PC-9 (cell line): ENCODE data around the gene MIA. TPM values are rescaled to one million over a fixed set of nuclear protein-coding genes. Genes with fewer than 3 reads are reported as not detected.

Experiments used
- BruUV-seq: library from RNA; stranded (reverse); fragments of 400-500 nt; replicated peaks from 2 replicates; lab custom pipeline; 2021; lab: Mats Ljungman, UMichigan
- CTCF ChIA-PET: fragments of 300-600 bp; sonication (Branson Sonifier 250); formaldehyde crosslinking; loops from one replicate; lab custom pipeline; 2022; ENCODE audit warnings: antibody characterized with exemption; lab: Charles Lee
- POLR2A ChIA-PET: fragments of 300-600 bp; sonication (Branson Sonifier 250); formaldehyde crosslinking; loops from one replicate; lab custom pipeline; 2022; ENCODE audit warnings: antibody characterized with exemption; ENCODE audit not compliant: unreplicated experiment; lab: Charles Lee
- DNase-seq, 2 experiments: peaks; one replicate each; pipeline versions ENCODE4 v3.0.0 to v3.0.0-alpha.2; 2015 to 2022; ENCODE audit warnings: mixed read lengths in 1 of 2
- H2AFZ ChIP-seq: fragments of 200-600 bp; sonication (generic); 2 replicates; pipeline ENCODE4 v1.8.1; 2017; ENCODE audit warnings: antibody characterized with exemption
- H3F3A ChIP-seq: fragments of 200-600 bp; sonication (generic); 2 replicates; pipeline ENCODE4 v1.8.1; 2017; ENCODE audit warnings: antibody characterized with exemption, mild to moderate bottlenecking, low read depth; ENCODE audit not compliant: insufficient read depth
- H3K27ac ChIP-seq: fragments of 200-600 bp; sonication (generic); 2 replicates; pipeline ENCODE4 v1.6.1; 2016; ENCODE audit warnings: mixed run types
- H3K27me3 ChIP-seq: fragments of 200-600 bp; sonication (generic); 2 replicates; pipeline ENCODE4 v1.6.1; 2016; ENCODE audit warnings: low read depth, mixed run types; ENCODE audit not compliant: insufficient read depth
- H3K36me3 ChIP-seq: fragments of 200-600 bp; sonication (generic); 2 replicates; pipeline ENCODE4 v1.6.1; 2016; ENCODE audit warnings: low read depth, mixed run types
- H3K4me1 ChIP-seq: fragments of 200-600 bp; sonication (generic); replicated peaks from 2 replicates; pipeline ENCODE4 v1.6.1; 2016; ENCODE audit warnings: mixed run types; ENCODE audit not compliant: insufficient read depth
- H3K4me2 ChIP-seq: fragments of 200-600 bp; sonication (generic); 2 replicates; pipeline ENCODE4 v1.6.1; 2017; ENCODE audit warnings: mixed run types
- H3K4me3 ChIP-seq: fragments of 200-600 bp; sonication (generic); 2 replicates; pipeline ENCODE4 v1.6.1; 2016; ENCODE audit warnings: mixed run types
- H3K79me2 ChIP-seq: fragments of 200-600 bp; sonication (generic); 2 replicates; pipeline ENCODE4 v1.6.1; 2017; ENCODE audit warnings: low read depth, mixed run types
- H3K9me2 ChIP-seq: fragments of 200-600 bp; sonication (generic); 2 replicates; pipeline ENCODE4 v1.8.1; 2017; ENCODE audit warnings: mild to moderate bottlenecking; ENCODE audit not compliant: insufficient read depth
- H3K9me3 ChIP-seq: fragments of 200-600 bp; sonication (generic); 2 replicates; pipeline ENCODE4 v1.8.1; 2016; ENCODE audit warnings: low read depth; ENCODE audit not compliant: insufficient read depth
- H4K20me1 ChIP-seq: fragments of 200-600 bp; sonication (generic); 2 replicates; pipeline ENCODE4 v1.8.1; 2017; ENCODE audit not compliant: insufficient read depth
- CTCF ChIP-seq: fragments of 200-600 bp; sonication (generic); conservative IDR thresholded peaks from 2 replicates; pipeline ENCODE4 v1.6.1; 2017; ENCODE audit warnings: mixed run types, antibody characterized with exemption, mild to moderate bottlenecking, moderate library complexity
- EZH2 ChIP-seq: fragments of 200-600 bp; sonication (generic); IDR thresholded peaks from 2 replicates; pipeline ENCODE4 v1.8.0; 2017; ENCODE audit warnings: antibody characterized with exemption, low read depth
- intact Hi-C: fragments of 100-400 bp; cut with micrococcal nuclease; formaldehyde crosslinking; loops from one replicate; pipeline ENCODE4 v1.10.0; 2022; ENCODE audit not compliant: unreplicated experiment
- total RNA-seq: library from RNA; stranded (reverse); gene quantifications from 2 replicates; pipeline ENCODE4 v1.2.3, GENCODE V29; 2021

MIA gene
- total RNA-seq, 1 experiment from 2014 or later = 2.7 TPM

DNA sequence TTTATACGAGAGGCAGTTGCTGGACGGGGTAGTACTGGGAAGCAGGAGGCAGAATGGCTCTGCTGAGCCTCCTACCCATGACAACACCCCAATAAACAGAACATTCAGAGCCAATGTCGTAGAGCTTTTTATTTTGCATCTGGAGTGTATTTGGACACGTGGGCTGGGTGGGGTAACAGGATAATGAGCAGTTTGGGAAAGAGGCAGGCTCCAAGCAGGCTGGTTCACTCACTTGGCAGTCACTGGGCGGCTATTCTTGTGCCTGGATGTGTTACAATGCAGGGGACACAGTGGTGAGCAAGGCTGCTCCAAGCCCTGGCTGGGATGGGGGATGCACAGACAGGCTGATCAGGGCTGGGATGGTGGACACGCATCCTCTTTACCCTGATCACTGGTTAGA, 34.6 kb upstream of the MIA start:
- no peak for TF ChIP-seq EZH2
- TF ChIP-seq CTCF = no peak
- Histone ChIP-seq H3K27ac (no peak overlapping the region), H3K36me3 (peaks cover 9% of the 10 kb centered on the region; the same call in 1 of the 2 replicates), H3K9me3 (no peaks in the 10 kb centered on the region), H3K4me3 (no peak overlapping the region), H3K4me2 (no peak overlapping the region), H2AFZ (no peak overlapping the region), H4K20me1 (no peaks in the 10 kb centered on the region; the same call in 1 of the 2 replicates), H3K27me3 (no peaks in the 10 kb centered on the region), H3F3A (peaks cover 29% of the 10 kb centered on the region), H3K9me2 (no peaks in the 10 kb centered on the region), H3K79me2 (no peaks in the 10 kb centered on the region), H3K4me1 (peaks cover 14% of the 10 kb centered on the region)
- intact Hi-C loops = no loop called here
- ChIA-PET CTCF (no interaction called here), POLR2A (no interaction called here)
- DNase-seq = no peak
- no TSS peak for BruUV-seq

DNA sequence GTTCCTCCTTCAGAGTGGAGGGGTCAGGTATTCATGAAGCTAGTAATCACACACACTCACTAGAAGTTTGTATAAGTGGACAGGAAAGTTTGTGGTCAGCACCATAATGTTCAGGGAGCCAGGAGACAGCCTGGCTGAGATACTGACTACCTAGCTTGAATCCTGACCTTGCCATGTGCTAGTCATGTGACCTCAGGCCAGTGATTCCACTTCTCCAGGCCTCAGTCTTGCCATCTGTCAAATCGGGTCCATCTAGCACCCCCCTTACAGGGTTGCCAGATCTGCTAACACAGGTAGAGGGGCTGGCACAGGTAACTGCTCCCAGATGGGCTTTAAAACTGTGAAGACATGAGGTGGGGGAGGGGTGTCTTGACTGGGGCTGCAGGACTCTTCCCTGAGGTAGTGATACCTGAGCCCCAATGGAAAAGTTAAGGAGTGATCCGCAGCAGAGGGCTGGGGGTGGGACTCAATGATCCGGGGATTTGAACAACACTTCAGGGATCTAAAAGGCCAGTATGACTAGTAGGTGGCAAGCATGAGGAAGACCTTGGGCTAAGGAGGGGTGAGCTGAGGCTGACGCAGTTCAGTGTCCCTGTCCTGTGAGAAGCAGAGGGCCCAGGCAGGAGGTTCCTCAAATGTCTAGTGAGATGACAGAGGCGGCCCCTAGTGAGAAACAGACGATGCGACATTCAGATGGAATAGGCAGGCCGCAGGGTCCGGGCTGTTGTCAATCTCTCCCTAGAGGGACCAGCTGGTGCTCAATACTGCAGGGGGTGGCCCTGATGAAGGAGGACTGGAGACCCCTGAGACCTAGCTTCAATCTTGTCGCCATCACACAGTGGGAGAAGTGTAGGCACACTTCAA, 33.6 kb upstream of the MIA start:
- no peak for DNase-seq
- Histone ChIP-seq H3K27me3 (no peaks in the 10 kb centered on the region), H3K4me3 (no peak overlapping the region), H3K36me3 (peaks cover 9% of the 10 kb centered on the region; the same call in 1 of the 2 replicates), H3K4me2 (no peak overlapping the region), H3K4me1 (0 out of 2 replicates have a peak, but pooled peaks cover 6% of the 10 kb centered on the region), H3K9me3 (no peaks in the 10 kb centered on the region), H2AFZ (no peak overlapping the region), H3K9me2 (no peaks in the 10 kb centered on the region), H3K79me2 (no peaks in the 10 kb centered on the region), H3K27ac (no peak overlapping the region), H4K20me1 (no peaks in the 10 kb centered on the region; the same call in 1 of the 2 replicates), H3F3A (peaks cover 30% of the 10 kb centered on the region)
- ChIA-PET POLR2A (no interaction called here), CTCF (no interaction called here)
- intact Hi-C loops = no loop called here
- no peak for TF ChIP-seq CTCF
- TF ChIP-seq EZH2 = no peak
- BruUV-seq = no TSS peak

DNA sequence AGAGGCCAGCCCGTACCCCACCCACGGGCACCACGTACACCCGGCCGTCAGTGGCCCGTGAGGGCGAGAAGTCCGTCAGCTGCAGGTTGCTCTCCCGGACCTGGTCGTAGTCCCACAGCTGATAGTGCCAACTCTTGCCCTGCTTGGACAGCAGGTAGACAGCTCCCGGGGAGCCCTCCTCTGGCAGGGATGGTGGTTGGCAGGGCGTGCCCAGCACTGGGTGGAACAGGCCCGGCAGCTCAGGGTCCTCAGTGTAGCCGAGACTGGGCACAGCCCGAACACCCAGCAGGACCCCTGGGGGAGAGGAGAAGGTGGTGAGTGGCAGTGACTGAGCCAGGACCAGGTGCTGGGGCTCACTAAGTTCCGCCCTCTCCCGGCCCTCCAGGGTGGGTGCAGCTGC, 32.8 kb upstream of the MIA start:
- no peak overlapping the region for H2AFZ ChIP-seq
- no peak for TF ChIP-seq CTCF
- no peak for TF ChIP-seq EZH2
- no peak for DNase-seq
- H3F3A ChIP-seq = peaks cover 30% of the 10 kb centered on the region
- H3K9me2 ChIP-seq = no peaks in the 10 kb centered on the region
- ChIA-PET CTCF (no interaction called here), POLR2A (no interaction called here)
- no peaks in the 10 kb centered on the region for H3K9me3 ChIP-seq
- H3K4me3 ChIP-seq = no peak overlapping the region
- no peaks in the 10 kb centered on the region for H3K79me2 ChIP-seq
- intact Hi-C loops = no loop called here
- no TSS peak for BruUV-seq
- H3K4me2 ChIP-seq = no peak overlapping the region
- no peaks in the 10 kb centered on the region for H3K27me3 ChIP-seq
- no peak overlapping the region for H3K27ac ChIP-seq
- H3K36me3 ChIP-seq = peaks cover 7% of the 10 kb centered on the region; the same call in 1 of the 2 replicates
- H3K4me1 ChIP-seq = 0 out of 2 replicates have a peak, but pooled peaks cover 6% of the 10 kb centered on the region
- no peaks in the 10 kb centered on the region; the same call in 1 of the 2 replicates for H4K20me1 ChIP-seq
